Measurements from ENCODE around the gene BLMH.
"Not testable (repeated sequence)": the region's sequence is repeated elsewhere in the genome, so short reads cannot be mapped to it uniquely, and the experiment has no call there.

The BLMH gene

GRCh38 chr17:30207655-30208054 lies 84.1 kb downstream of the BLMH start:
- Histone ChIP-seq H3K79me1 (ENCODE audit: low read depth, low read length) (no peaks in the 10 kb centered on the region), H3K36me3 (replicated peaks in 1 of 2; ENCODE audit: control insufficient read depth in 2 of 2, insufficient read depth in 2 of 2, low read length in 2 of 2) (no peaks in the 10 kb centered on the region), H3K4ac (ENCODE audit: low read length) (no peak overlapping the region), H4K8ac (ENCODE audit: low read depth, low read length) (no peak overlapping the region), H3K4me1 (ENCODE audit: control insufficient read depth in 2 of 2, insufficient read depth in 1 of 2, low read depth in 1 of 2, low read length in 2 of 2) (no peaks in the 10 kb centered on the region), H3K9me3 (replicated peaks in 1 of 2; ENCODE audit: control insufficient read depth in 2 of 2, insufficient read depth in 1 of 2, low read depth in 1 of 2, low read length in 2 of 2) (no peaks in the 10 kb centered on the region), H2AK5ac (ENCODE audit: low read depth, low read length) (no peak overlapping the region), H3K4me3 (ENCODE audit: low read length in 2 of 2) (no peak overlapping the region), H4K91ac (ENCODE audit: low read depth, low read length, poor library complexity) (no peak overlapping the region), H3K9ac (ENCODE audit: low read depth, low read length, poor library complexity) (no peak overlapping the region), H3K18ac (ENCODE audit: low read length) (no peak overlapping the region), H2BK12ac (ENCODE audit: low read length) (no peak overlapping the region), H2BK15ac (ENCODE audit: low read length) (no peak overlapping the region), H3K4me2 (ENCODE audit: insufficient read depth, low read length, poor library complexity, severe bottlenecking) (no peak overlapping the region), H2AFZ (ENCODE audit: low read length) (no peak overlapping the region), H2BK120ac (ENCODE audit: low read depth, low read length) (no peak overlapping the region), H2BK5ac (ENCODE audit: low read length) (no peak overlapping the region), H3K14ac (ENCODE audit: low read length) (no peak overlapping the region), H3K27ac (replicated peaks; ENCODE audit: low read length) (no peak overlapping the region), H3K27me3 (ENCODE audit: control insufficient read depth in 3 of 3, insufficient read depth in 3 of 3, low read depth in 1 of 3, low read length in 3 of 3) (peaks cover 0 to 9% (median 0%) of the 10 kb centered on the region in 3 experiments), H3K23ac (ENCODE audit: low read depth, low read length, poor library complexity) (no peak overlapping the region)
- WGBS, 2 donors (ENCODE audit: extremely low coverage in 2 of 2, insufficient read length in 2 of 2, insufficient replicate concordance in 1 of 2): no CpG with 5 or more reads among the region's 9 CpGs
- DNase-seq (ENCODE audit: low spot score): no peak

GRCh38 chr17:30203471-30203981 lies 88.2 kb downstream of the BLMH start:
- Histone ChIP-seq H3K14ac (ENCODE audit: low read length) (no peak overlapping the region), H3K23ac (ENCODE audit: low read depth, low read length, poor library complexity) (no peak overlapping the region), H3K4me2 (ENCODE audit: insufficient read depth, low read length, poor library complexity, severe bottlenecking) (no peak overlapping the region), H3K9ac (ENCODE audit: low read depth, low read length, poor library complexity) (no peak overlapping the region), H2AK5ac (ENCODE audit: low read depth, low read length) (no peak overlapping the region), H2BK15ac (ENCODE audit: low read length) (no peak overlapping the region), H3K79me1 (ENCODE audit: low read depth, low read length) (no peaks in the 10 kb centered on the region), H4K91ac (ENCODE audit: low read depth, low read length, poor library complexity) (no peak overlapping the region), H2AFZ (ENCODE audit: low read length) (peak overlapping the region; percentile 30), H3K4me3 (ENCODE audit: low read length in 2 of 2) (no peak overlapping the region), H3K4me1 (ENCODE audit: control insufficient read depth in 2 of 2, insufficient read depth in 1 of 2, low read depth in 1 of 2, low read length in 2 of 2) (no peaks in the 10 kb centered on the region), H3K9me3 (replicated peaks in 1 of 2; ENCODE audit: control insufficient read depth in 2 of 2, insufficient read depth in 1 of 2, low read depth in 1 of 2, low read length in 2 of 2) (no peaks in the 10 kb centered on the region), H2BK5ac (ENCODE audit: low read length) (no peak overlapping the region), H3K27ac (replicated peaks; ENCODE audit: low read length) (no peak overlapping the region), H2BK12ac (ENCODE audit: low read length) (no peak overlapping the region), H3K4ac (ENCODE audit: low read length) (no peak overlapping the region), H3K36me3 (replicated peaks in 1 of 2; ENCODE audit: control insufficient read depth in 2 of 2, insufficient read depth in 2 of 2, low read length in 2 of 2) (no peaks in the 10 kb centered on the region), H3K27me3 (ENCODE audit: control insufficient read depth in 3 of 3, insufficient read depth in 3 of 3, low read depth in 1 of 3, low read length in 3 of 3) (peaks cover 0 to 2% (median 0%) of the 10 kb centered on the region in 3 experiments), H3K18ac (ENCODE audit: low read length) (peak overlapping the region; percentile 11), H2BK120ac (ENCODE audit: low read depth, low read length) (no peak overlapping the region), H4K8ac (ENCODE audit: low read depth, low read length) (no peak overlapping the region)
- WGBS, 2 donors (ENCODE audit: extremely low coverage in 2 of 2, insufficient read length in 2 of 2, insufficient replicate concordance in 1 of 2): no CpG with 5 or more reads among the region's 6 CpGs
- DNase-seq (ENCODE audit: low spot score): no peak

GRCh38 chr17:30200656-30201055 lies 91.1 kb downstream of the BLMH start:
- not testable (repeated sequence) for DNase-seq (ENCODE audit: low spot score); H3K9ac ChIP-seq (ENCODE audit: low read depth, low read length, poor library complexity); H3K36me3 ChIP-seq (replicated peaks in 1 of 2; ENCODE audit: control insufficient read depth in 2 of 2, insufficient read depth in 2 of 2, low read length in 2 of 2); H2BK15ac ChIP-seq (ENCODE audit: low read length); H3K18ac ChIP-seq (ENCODE audit: low read length); H2AK5ac ChIP-seq (ENCODE audit: low read depth, low read length); H2BK5ac ChIP-seq (ENCODE audit: low read length); H3K27me3 ChIP-seq (ENCODE audit: control insufficient read depth in 3 of 3, insufficient read depth in 3 of 3, low read depth in 1 of 3, low read length in 3 of 3); H4K8ac ChIP-seq (ENCODE audit: low read depth, low read length); H3K27ac ChIP-seq (replicated peaks; ENCODE audit: low read length); H2BK120ac ChIP-seq (ENCODE audit: low read depth, low read length); H3K14ac ChIP-seq (ENCODE audit: low read length); H3K79me1 ChIP-seq (ENCODE audit: low read depth, low read length); H3K4ac ChIP-seq (ENCODE audit: low read length); H3K9me3 ChIP-seq (replicated peaks in 1 of 2; ENCODE audit: control insufficient read depth in 2 of 2, insufficient read depth in 1 of 2, low read depth in 1 of 2, low read length in 2 of 2); H3K4me1 ChIP-seq (ENCODE audit: control insufficient read depth in 2 of 2, insufficient read depth in 1 of 2, low read depth in 1 of 2, low read length in 2 of 2); H3K23ac ChIP-seq (ENCODE audit: low read depth, low read length, poor library complexity); H4K91ac ChIP-seq (ENCODE audit: low read depth, low read length, poor library complexity); H3K4me2 ChIP-seq (ENCODE audit: insufficient read depth, low read length, poor library complexity, severe bottlenecking); H3K4me3 ChIP-seq (ENCODE audit: low read length in 2 of 2); H2BK12ac ChIP-seq (ENCODE audit: low read length); H2AFZ ChIP-seq (ENCODE audit: low read length)
- no CpG with 5 or more reads among the region's 9 CpGs for WGBS, 2 donors (ENCODE audit: extremely low coverage in 2 of 2, insufficient read length in 2 of 2, insufficient replicate concordance in 1 of 2)

- no peak overlapping the region for H2BK12ac ChIP-seq (ENCODE audit: low read length)
- H3K14ac ChIP-seq (ENCODE audit: low read length): no peak overlapping the region
- no peak overlapping the region for H4K91ac ChIP-seq (ENCODE audit: low read depth, low read length, poor library complexity)
- H3K4me3 ChIP-seq (ENCODE audit: low read length in 2 of 2): no peak overlapping the region
- peaks cover 0 to 2% (median 0%) of the 10 kb centered on the region in 3 experiments for H3K27me3 ChIP-seq (ENCODE audit: control insufficient read depth in 3 of 3, insufficient read depth in 3 of 3, low read depth in 1 of 3, low read length in 3 of 3)
- no peak overlapping the region for H2BK15ac ChIP-seq (ENCODE audit: low read length)
- no peaks in the 10 kb centered on the region for H3K4me1 ChIP-seq (ENCODE audit: control insufficient read depth in 2 of 2, insufficient read depth in 1 of 2, low read depth in 1 of 2, low read length in 2 of 2)
- no peaks in the 10 kb centered on the region for H3K9me3 ChIP-seq (replicated peaks in 1 of 2; ENCODE audit: control insufficient read depth in 2 of 2, insufficient read depth in 1 of 2, low read depth in 1 of 2, low read length in 2 of 2)
- no peak overlapping the region for H3K18ac ChIP-seq (ENCODE audit: low read length)
- no peak overlapping the region for H3K27ac ChIP-seq (replicated peaks; ENCODE audit: low read length)
- H2BK120ac ChIP-seq (ENCODE audit: low read depth, low read length): no peak overlapping the region
- H3K36me3 ChIP-seq (replicated peaks in 1 of 2; ENCODE audit: control insufficient read depth in 2 of 2, insufficient read depth in 2 of 2, low read length in 2 of 2): no peaks in the 10 kb centered on the region
- H4K8ac ChIP-seq (ENCODE audit: low read depth, low read length): no peak overlapping the region
- no peak overlapping the region for H3K4ac ChIP-seq (ENCODE audit: low read length)
- no peak overlapping the region for H3K23ac ChIP-seq (ENCODE audit: low read depth, low read length, poor library complexity)
- no peak overlapping the region for H2AK5ac ChIP-seq (ENCODE audit: low read depth, low read length)
- no peak overlapping the region for H2BK5ac ChIP-seq (ENCODE audit: low read length)
- H2AFZ ChIP-seq (ENCODE audit: low read length): no peak overlapping the region
- no peak for DNase-seq (ENCODE audit: low spot score)
- H3K9ac ChIP-seq (ENCODE audit: low read depth, low read length, poor library complexity): no peak overlapping the region
- H3K79me1 ChIP-seq (ENCODE audit: low read depth, low read length): no peaks in the 10 kb centered on the region
- no CpG with 5 or more reads among the region's 10 CpGs for WGBS, 2 donors (ENCODE audit: extremely low coverage in 2 of 2, insufficient read length in 2 of 2, insufficient replicate concordance in 1 of 2)
- H3K4me2 ChIP-seq (ENCODE audit: insufficient read depth, low read length, poor library complexity, severe bottlenecking): no peak overlapping the region
Observed at GRCh38 chr17:30200106-30200505, 91.6 kb downstream of the BLMH start.
